Colonic mucosa (tissue), 4 donors: Measurements from ENCODE around the gene ITGA3. TPM values are rescaled to one million over a fixed set of nuclear protein-coding genes. Genes with fewer than 3 reads are reported as not detected.

Source experiments
- DNase-seq: peaks from one replicate; pipeline ENCODE4 v3.0.0-alpha.2; 2020
- H3K27ac ChIP-seq: fragments of 200-600 bp; one replicate; pipeline ENCODE4 v1.8.0; 2021
- H3K27me3 ChIP-seq: fragments of 200-600 bp; one replicate; pipeline ENCODE4 v1.8.0; 2021
- H3K36me3 ChIP-seq: fragments of 200-600 bp; one replicate; pipeline ENCODE4 v1.8.0; 2021
- H3K4me1 ChIP-seq: fragments of 200-600 bp; one replicate; pipeline ENCODE4 v1.8.0; 2021; ENCODE audit warnings: mild to moderate bottlenecking
- H3K4me3 ChIP-seq: fragments of 200-600 bp; one replicate; pipeline ENCODE4 v1.8.0; 2021
- H3K9ac ChIP-seq, 2 donors: one replicate each; pipeline ENCODE4 v1.7.0; 2013; ENCODE audit warnings: control low read depth in 2 of 2, low read depth in 2 of 2, low read length in 2 of 2
- H3K9me3 ChIP-seq: fragments of 200-600 bp; one replicate; pipeline ENCODE4 v1.8.0; 2021
- CTCF ChIP-seq: fragments of 200-600 bp; IDR thresholded peaks from one replicate; pipeline ENCODE4 v1.8.0; 2022; ENCODE audit warnings: antibody characterized with exemption, mild to moderate bottlenecking
- intact Hi-C: fragments of 100-400 bp; cut with DNase I; formaldehyde crosslinking; loops from one replicate; pipeline ENCODE4 v1.14.1; 2022
- total RNA-seq, 2 donors: library from RNA; stranded (reverse); fragmentation: NEBNext Ultra II Directional in 1 of 2; extraction: Animal tissue kit (Norgen Biotek cat#: 25700) in 1 of 2; gene quantifications; one replicate each; pipeline ENCODE4 v1.2.1, GENCODE V29; 2021
- donor health status: healthy.
- donor health status: DM: no; HTN: no; CAD: no.
- donor health status: DM: no; HTN: no; CAD: no.

The ITGA3 gene
- total RNA-seq, 2 donors from 2014 or later: 111 to 116 TPM

- peak; percentile 90 for DNase-seq
- peak overlapping the region in 1 of 2 donors; percentile 82 for H3K9ac ChIP-seq
- H3K27ac ChIP-seq: peak overlapping the region; percentile 56
- TF ChIP-seq CTCF: no peak
- no peaks in the 10 kb centered on the region for H3K9me3 ChIP-seq
- H3K27me3 ChIP-seq: no peaks in the 10 kb centered on the region
- peaks cover 37% of the 10 kb centered on the region for H3K4me1 ChIP-seq
- H3K36me3 ChIP-seq: peaks cover 2% of the 10 kb centered on the region
- H3K4me3 ChIP-seq: no peak overlapping the region
- intact Hi-C loops: no loop called here
Observed at GRCh38 chr17:50062293-50063243, 6.7 kb downstream of the ITGA3 start.

GRCh38 chr17:50063561-50064252, 7.8 kb downstream of the ITGA3 start:
- intact Hi-C loops: no loop called here
- DNase-seq: no peak
- TF ChIP-seq CTCF: no peak

GRCh38 chr17:50064253-50065001, 8.5 kb downstream of the ITGA3 start:
- Histone ChIP-seq H3K4me1 (peaks cover 29% of the 10 kb centered on the region), H3K27me3 (no peaks in the 10 kb centered on the region), H3K9me3 (no peaks in the 10 kb centered on the region), H3K36me3 (peaks cover 7% of the 10 kb centered on the region), H3K4me3 (no peak overlapping the region), H3K9ac (no peak overlapping the region), H3K27ac (peak overlapping the region; percentile 53)
- no peak for DNase-seq
- no peak for TF ChIP-seq CTCF
- intact Hi-C loops: no loop called here

More at GRCh38 chr17:50063561-50064252, 7.8 kb downstream of the ITGA3 start:
- H3K27ac ChIP-seq: peak overlapping the region; percentile 53
- no peak overlapping the region for H3K4me3 ChIP-seq
- peak overlapping the region in 1 of 2 donors; percentile 82 for H3K9ac ChIP-seq
- no peaks in the 10 kb centered on the region for H3K27me3 ChIP-seq
- no peaks in the 10 kb centered on the region for H3K9me3 ChIP-seq
- peaks cover 32% of the 10 kb centered on the region for H3K4me1 ChIP-seq
- peaks cover 7% of the 10 kb centered on the region for H3K36me3 ChIP-seq

- intact Hi-C loops: no loop called here
- H3K36me3 ChIP-seq: peaks cover 7% of the 10 kb centered on the region
- DNase-seq: no peak
- no peaks in the 10 kb centered on the region for H3K9me3 ChIP-seq
- no peak for TF ChIP-seq CTCF
- H3K27me3 ChIP-seq: no peaks in the 10 kb centered on the region
- no peak overlapping the region for H3K9ac ChIP-seq
- H3K4me1 ChIP-seq: peaks cover 27% of the 10 kb centered on the region
- H3K27ac ChIP-seq: peak overlapping the region; percentile 53
- no peak overlapping the region for H3K4me3 ChIP-seq
Observed at GRCh38 chr17:50065056-50065455, 9.1 kb downstream of the ITGA3 start.

- H3K27ac ChIP-seq: no peak overlapping the region
- H3K27me3 ChIP-seq: no peaks in the 10 kb centered on the region
- intact Hi-C loops: no loop called here
- no peaks in the 10 kb centered on the region for H3K9me3 ChIP-seq
- H3K9ac ChIP-seq: no peak overlapping the region
- H3K4me3 ChIP-seq: no peak overlapping the region
- no peak for TF ChIP-seq CTCF
- peaks cover 13% of the 10 kb centered on the region for H3K36me3 ChIP-seq
- peaks cover 10% of the 10 kb centered on the region for H3K4me1 ChIP-seq
- DNase-seq: no peak
Observed at GRCh38 chr17:50066995-50067394, 11.1 kb downstream of the ITGA3 start.
